Renal pelvis (tissue), 4 donors: ENCODE data around the gene EPB41L2. TPM values are rescaled to one million over a fixed set of nuclear protein-coding genes. Genes with fewer than 3 reads are reported as not detected.
"Not testable (repeated sequence)": the region's sequence is repeated elsewhere in the genome, so short reads cannot be mapped to it uniquely, and the experiment has no call there.

Source experiments
- DNase-seq: peaks from one replicate; pipeline ENCODE4 v3.0.0-alpha.2; 2013
- polyA plus RNA-seq, 3 donors: library from polyadenylated mRNA; unstranded; fragments of 120-200 nt; gene quantifications; one replicate each; pipeline ENCODE4 v1.2.1, GENCODE V29; 2013; ENCODE audit not compliant: insufficient read length in 3 of 3

The EPB41L2 gene
- polyA plus RNA-seq, 3 donors: 130 to 154 (median 144) TPM

DNA sequence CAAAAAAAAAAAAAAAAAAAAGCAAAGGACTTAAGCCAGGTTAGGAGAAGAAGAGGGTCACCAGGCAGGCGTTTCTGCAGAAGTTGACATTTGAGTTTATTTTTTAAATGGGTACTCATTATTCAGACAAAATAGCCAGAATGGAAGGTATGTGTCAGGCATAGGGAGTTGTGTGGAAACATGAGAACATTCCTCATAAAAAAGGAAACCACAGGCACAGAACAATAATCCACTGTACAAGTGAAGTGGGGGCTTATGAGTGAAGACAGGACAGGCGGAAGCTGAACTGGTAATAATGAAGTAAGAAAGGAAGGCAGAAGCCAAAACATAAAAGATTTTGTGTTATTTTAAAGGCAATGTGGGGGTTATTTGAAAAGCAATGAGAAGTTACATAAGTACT lies 104.6 kb downstream of the EPB41L2 start:
- DNase-seq: no peak

DNA sequence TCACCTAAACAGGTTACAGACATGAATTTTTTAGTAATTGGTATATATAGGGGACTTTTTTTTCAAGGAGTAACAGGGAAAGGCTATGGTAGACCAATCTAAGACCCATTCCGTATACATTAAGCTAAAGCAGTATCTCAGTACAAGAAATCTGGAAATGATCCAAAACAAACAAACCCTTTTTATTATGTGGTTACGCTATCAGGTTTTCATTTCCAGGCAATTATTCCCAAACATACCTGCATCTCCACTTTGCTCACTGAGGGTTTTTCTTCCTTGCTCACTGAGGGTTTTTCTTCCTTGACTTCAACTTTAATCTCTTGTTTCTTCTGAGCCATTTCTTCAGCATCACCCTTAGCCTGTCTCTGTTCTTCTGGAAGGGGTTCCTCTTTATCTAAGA lies 107.3 kb downstream of the EPB41L2 start:
- no peak for DNase-seq

DNA sequence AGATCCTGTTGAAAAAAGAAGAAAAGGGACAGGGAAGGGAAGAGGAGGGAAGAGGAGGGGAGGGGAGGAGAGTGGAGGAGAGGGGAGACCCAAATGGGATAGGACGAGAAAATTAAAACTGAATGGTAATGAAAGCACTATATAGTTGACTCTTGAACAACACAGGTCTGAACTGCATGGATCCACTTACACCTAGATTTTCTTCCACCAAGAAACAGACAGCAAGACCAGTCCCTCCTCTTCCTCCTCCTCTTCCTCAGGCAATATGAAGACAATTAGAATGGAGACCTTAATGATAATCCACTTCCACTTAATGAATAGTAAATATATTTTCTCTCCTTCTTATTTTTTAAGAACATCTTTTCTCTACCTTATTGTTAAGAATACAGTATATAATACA lies 113.5 kb downstream of the EPB41L2 start:
- DNase-seq: no peak

DNA sequence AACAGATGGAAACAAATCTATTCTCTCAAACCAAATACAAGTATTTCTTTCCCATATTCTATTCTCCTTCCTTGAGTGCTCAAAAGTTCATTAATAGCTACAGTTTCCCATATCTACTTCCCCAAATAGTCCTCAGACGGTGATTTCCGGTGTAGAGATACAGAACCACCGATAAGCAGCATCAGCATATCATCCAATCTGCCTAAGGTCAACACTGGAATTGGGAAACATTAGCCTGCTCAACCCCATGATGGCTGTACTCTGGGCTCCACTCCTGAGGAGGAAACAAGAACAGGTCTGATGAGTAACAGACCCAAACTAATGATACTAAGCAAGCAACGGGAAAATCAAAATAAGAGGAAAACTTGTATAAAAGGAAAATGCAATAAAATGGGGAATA lies 115.6 kb downstream of the EPB41L2 start:
- no peak for DNase-seq

DNA sequence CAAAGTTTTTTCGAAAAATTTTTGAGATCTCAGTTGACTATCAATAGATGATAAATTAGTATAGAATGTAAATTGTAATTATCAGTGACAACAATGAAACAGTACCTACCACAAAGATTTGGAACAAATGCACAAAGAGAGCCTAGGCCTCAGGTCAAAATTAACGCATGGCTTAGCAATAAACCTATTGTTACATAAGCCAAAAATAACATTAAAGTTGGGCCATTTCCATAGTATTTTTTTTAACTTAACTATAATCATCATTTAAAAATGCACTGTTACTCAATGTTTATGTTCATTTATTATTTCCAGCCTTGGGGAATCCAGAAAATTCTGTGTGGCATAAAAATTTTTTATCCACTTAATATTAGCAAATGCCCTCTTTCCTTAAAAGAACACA lies 117.0 kb downstream of the EPB41L2 start:
- no peak for DNase-seq

DNA sequence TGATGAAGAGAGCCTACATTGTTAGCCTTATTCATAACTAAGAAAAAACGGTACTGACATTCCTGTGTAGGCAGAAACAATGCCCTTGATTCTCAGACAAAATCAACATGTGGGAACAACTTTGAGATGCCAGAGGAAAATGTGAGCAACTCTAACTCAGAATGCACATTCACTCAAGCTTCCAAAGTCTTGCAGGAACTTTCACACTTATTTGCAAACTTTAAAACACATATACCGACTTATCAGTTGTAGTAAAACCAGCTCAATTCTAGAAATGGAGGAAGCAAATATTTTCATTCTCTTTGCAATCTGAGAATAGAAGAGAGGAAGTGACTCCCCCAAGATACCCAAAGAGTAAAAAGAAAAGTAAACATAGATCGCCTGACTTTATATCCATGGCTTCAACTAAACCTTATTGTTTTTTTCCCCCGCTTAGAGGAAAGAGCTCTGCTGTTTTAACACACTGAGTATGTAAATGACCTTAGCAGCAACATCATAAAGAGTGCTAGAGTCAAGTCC lies 117.6 kb downstream of the EPB41L2 start:
- no peak for DNase-seq

DNA sequence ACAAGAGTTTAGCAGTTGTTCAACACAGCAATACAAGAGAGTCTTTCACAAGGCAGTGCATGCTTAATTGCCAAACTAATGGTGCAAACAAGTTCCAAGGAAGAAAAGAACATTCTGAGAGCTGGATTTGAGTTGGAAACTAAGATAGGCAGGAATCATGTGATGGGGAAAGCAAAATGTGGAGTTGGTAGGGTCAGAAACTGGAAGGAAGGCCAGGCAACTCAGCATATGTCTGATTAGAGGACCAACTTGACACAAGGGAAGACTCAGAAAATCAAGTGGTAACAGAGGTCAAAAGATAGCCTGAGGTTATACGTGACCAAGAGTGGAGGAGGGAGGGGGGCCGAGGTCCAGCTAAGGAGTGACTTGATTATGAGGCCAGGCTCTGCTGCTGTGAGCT lies 118.6 kb downstream of the EPB41L2 start:
- DNase-seq: no peak

DNA sequence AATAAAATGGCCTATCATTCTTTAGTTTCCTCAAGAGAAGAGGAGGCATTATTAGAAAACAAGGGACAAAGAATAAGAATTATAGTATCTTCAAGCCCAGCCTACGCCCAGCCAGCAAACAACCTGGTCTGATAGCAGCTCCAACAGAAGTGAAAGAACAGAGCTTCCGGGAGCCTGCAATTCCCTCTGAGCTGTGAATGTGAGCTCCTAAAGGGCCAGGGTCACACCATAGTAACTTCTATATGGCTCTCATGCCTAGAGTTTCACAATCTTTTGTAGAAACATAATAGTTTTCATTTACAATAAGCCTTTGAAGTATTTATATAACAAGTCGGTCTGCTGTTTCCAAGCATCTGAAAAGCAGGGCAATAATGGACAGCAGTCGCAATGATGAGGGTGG lies 119.3 kb downstream of the EPB41L2 start:
- DNase-seq: no peak

DNA sequence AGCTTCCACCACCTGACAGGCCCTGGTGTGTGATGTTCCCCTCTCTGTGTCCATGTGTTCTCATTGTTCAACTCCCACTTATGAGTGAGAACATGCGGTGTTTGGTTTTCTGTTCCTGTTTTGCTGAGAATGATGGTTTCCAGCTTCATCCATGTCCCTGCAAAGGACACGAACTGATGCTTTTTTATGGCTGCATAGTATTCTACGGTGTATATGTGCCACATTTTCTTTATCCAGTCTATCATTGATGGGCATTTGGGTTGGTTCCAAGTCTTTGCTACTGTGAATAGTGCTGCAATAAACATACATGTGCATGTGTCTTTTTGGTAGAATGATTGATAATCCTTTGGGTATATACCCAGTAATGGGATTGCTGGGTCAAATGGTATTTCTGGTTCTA lies 120.3 kb downstream of the EPB41L2 start:
- DNase-seq: not testable (repeated sequence)

DNA sequence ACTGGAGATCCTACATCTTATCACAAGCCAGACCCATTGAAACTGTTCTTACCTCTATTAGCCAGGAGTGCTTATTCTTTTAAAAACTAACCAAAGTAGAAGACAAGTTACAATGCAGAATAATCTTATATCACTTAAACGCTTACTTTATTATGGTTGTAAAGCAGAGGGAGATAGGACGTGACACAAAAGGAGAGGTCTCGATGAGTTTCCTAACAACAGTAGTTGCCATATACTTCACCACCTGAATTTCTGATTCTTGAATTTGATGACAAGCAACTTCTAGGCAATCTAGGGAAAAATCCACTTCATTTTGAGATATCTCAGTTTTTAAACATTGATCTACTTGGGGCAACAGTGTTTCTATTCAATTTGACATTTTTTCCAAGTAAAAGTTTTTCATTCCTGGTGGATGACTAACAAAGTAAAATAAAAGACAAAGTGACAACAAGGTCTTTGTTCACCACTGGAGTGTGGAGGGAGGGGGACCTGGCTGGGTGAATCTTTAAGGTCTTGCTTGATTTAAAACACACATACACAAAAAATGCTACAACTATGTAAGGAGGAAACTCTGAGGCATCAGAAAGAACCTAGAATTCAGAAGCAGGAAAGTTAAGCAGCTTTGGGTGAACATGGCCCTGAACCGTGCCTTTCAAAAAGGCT lies 125.0 kb downstream of the EPB41L2 start:
- DNase-seq: no peak

DNA sequence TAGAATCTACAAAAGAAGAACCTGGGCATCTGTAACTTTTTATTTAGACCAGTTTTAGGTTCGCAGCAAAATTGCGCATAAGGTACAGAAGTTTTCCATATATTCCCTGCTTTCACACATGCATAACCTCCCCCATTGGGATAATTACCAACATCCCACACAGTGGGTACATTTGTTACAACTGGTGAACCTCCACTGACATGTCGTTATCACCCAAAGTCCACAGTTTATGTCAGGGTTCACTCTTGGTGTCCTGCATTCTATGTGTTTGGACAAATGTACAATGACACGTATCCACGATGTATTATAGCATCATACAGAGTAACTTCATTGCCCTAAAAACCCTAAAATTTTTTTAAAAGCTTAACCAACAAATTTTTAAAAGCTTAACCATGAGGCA lies 126.1 kb downstream of the EPB41L2 start:
- DNase-seq: no peak

DNA sequence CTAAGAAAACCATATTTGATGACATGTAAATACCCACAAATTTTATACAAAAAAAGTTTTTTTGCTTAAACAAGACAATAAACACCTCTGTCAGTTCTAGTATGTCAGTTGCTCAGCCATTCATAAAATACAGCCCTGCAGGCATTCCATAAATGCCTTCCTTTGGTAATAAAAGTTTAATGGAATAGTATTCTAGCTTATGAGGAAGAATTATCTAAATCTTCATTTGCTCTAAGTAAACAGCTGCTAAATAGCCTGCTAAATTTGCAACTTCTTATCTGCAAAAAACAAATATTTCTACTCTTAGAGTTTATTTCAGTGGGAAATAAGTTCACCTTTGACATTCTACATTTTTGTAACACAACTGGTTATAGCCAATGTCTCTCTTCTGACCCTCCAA lies 127.1 kb downstream of the EPB41L2 start:
- DNase-seq: no peak

DNA sequence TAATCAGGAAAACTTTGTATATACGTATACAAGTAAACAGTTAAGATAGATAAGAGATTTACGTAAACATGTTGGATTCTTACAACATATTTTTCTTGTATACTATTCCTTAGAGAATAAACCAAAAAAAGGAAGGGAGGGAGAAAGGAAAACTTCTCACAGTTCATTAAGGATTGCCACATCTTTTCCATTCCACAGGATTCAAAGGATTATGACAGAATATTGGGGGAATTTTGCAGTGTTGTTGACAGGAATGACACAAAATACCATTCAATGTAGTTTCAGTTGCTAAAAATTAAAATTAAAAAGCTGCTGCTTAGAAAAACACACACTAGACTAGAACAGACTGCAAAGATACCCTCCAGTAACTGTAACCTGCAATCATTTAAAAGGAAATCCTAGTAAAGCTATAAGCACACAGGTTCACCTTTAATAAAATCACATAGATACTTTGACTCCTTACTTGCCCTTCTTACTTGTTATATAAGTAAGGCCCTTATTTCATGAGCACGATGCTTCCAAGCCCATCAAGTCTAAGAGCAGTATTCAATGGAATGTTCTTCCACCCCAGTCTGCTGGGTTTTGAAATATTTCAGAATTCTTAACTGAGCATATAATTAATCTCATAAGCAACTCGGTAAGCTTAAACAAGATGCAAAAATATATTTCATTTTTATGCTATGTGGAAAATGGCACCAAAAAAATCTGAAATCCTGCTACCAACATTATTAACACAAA lies 128.0 kb downstream of the EPB41L2 start:
- DNase-seq: no peak

DNA sequence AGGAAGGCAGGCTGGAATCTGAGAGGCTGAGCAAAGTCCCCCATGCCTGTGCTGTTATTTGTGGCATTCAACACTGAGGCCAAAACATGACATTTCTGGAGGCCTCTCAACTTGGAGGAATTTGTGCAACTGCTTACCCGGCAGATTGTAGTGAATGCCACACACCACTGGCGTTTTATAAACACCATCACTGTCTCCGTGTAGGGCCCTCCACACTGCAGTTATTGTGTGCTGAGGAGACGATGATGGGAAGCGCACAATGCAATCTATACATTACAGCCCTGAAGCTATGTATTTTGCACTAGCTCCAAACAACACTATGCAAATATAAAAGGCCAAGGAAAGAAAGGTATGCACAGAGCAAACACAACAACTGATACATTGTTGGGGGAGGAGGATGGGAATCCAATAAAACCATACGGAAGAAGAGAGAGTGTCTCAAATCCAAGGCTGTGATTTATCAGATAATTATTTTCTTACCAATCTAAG lies 129.3 kb downstream of the EPB41L2 start:
- no peak for DNase-seq

DNA sequence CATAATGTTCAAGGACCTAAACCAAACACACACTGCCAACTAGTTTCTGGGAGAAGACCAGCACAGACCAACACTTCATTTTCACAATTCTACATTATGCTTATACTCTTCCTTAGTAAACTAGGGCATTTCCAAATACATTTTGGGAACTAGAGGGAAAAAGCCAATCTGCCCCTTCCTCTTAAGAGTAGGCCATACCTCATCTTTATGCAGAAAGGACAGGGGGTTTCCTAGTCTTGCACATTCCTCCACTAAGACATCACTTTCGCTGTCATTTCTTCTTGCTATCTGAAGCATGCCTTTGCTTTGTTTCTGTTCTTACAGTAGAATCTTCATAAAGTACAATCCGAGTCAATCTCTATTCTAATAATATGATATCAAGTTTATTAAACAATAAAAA lies 130.1 kb downstream of the EPB41L2 start:
- DNase-seq: no peak

DNA sequence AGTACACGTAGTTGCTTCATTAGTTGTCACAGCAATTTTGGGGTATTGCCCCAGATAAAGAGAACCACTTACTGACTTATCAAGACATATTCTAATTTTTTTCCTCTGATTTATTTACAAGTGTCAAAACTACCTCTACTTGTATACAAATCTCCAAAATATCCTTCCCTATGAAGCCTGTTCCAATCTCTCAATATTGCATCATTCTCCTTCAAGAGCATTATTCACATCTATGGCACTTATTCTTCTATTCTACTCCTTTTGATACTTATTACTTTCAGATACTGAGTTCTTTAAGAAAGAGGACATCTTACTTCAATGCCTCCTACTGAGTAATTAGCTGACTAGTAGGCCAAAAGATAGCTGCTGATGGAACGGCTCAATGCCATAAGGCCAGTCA lies 130.6 kb downstream of the EPB41L2 start:
- no peak for DNase-seq

DNA sequence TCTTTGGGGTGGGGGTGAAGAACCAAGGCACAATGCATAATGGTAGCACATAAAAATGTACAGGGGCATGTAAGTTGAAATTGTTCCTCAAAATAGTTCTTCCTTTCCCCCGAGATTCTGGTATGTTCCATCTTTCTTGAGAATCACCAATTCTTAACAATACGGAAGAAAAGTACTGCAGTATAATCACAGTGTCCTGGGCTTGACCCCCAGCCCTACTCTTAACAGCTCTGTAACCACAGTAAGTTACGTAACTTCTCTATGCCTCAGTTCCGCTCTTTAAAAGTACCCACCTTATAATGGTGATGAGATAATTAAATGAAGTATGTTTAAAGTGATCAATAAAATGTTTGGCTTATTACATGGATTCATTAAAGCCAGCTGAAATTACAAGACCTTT lies 131.4 kb downstream of the EPB41L2 start:
- no peak for DNase-seq

DNA sequence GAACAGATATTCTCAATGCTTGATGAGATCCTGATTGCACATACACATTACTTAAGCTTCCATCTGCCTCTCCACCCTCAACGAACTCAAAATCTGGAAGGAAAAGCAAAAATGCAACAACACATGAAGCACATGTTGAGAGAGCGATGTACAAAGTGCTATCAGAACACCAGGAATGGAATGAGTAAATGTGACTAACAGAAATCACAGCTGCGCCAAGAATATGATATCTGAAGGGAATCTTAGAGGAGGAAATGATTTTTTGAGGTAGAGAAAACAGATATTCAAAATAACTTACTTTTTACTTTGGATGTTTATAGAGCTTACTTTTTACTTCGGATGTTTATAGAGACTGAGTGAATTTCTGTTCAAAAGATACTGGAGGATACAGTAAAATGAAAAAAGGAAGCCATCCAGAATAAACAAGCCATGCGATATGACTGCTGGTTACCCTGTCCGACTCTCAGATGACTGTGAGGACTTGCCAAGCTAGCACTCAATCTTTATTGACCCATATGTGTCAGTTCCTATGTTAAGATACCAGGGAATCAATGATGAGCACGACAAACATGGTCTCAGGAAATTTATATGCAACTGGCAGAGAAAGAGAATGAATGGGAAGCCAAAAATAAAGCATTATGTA lies 133.9 kb downstream of the EPB41L2 start:
- DNase-seq: no peak

DNA sequence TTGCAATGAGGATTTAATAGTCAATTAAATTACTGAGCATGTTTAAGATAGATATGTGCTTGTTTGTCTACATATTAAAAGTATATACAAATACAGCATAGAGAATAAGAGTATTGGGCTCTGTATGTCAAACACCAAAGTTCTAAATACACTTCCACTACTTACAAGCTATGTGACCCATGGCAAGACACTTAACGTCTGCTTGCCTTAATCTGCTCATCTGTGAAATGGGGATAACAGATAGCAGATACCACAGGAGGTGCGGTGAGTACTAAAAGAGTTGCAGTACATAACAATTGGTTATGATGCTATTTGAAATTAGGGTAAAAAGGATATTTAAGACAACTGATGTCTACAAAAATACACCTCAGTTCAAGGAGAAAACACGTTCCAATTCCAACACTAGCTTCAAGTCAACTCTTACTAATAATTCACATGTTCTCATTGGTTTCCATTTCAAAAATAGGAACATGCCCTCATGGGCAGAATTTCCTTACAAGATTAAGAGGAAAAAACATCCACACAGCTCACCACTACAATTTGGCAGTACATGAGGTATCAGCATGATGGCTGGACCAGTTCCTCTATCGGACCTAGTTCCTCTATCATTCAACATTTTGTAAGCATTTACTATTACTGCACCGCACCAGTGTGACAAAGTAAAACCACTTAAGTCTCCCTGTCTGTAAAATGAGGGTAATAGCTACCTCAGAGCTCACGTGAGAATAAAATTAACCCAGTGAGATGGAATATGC lies 134.7 kb downstream of the EPB41L2 start:
- no peak for DNase-seq

DNA sequence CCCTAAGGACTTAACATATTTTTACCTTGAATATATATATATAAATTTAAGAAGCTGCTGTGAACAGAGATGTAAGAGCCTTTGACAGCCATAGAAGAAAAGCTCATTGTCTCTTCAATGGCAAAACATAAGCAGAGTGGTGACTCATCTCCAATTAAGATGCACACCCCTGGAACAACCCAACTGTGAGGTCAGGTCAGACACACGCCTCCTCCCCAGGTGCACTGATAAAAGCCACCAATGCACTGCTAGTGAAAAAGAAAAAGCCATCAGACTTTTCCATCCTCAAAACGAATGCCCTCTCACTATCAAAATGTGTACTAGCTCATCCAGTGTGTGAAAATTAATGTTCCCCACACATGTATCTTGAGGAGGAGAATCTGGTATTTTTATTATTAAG lies 135.7 kb downstream of the EPB41L2 start:
- no peak for DNase-seq

DNA sequence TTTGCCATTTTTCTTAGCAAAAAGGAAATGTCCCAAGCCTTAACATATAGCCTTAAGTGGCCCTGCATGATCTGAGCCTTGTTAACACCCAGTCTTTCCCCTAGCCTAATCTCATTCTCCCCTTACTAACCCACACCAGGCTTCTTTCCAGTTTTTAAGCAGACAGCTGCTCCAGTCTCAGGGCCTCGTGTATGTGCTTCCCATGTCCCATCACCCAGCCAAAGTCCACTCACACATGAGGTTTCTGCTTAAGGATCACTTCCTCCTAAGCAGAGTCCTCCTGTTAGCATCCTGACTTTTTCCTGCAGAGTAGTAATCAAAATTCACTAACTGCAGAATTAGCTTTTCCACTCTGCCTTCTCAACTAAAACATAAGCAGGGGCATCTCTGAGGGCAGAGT lies 139.7 kb downstream of the EPB41L2 start:
- DNase-seq: no peak

DNA sequence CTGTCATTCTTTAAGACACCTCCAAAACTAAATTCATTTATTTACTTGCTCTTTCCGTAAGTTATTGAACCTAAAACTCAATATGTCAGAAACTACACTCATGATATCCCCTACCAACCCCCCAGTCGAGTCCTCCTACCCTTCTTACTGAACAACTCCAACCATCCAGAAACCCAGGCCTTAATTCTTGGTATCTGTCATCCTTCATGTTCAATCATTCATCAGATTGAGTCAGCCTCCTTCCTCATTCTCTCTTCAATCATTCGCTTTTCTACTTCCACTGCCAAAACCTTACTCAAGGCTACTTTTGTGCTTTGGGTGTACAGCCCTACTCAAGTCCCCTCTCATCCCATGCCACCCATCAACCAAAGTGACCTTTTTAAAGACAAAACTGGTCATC lies 140.1 kb downstream of the EPB41L2 start:
- no peak for DNase-seq
